CD14-positive monocyte (primary cell): ENCODE data around the gene MARCHF3. TPM values are rescaled to one million over a fixed set of nuclear protein-coding genes. Genes with fewer than 3 reads are reported as not detected.

Experiments used
- DNase-seq, 3 donors: peaks; one replicate each; pipeline ENCODE4 v3.0.0-alpha.2; 2011 to 2022
- H2AFZ ChIP-seq: 2 replicates; pipeline ENCODE4 v1.6.0; 2012; ENCODE audit warnings: mild to moderate bottlenecking, low read depth, low read length, inconsistent platforms; ENCODE audit not compliant: insufficient read depth, poor library complexity, severe bottlenecking
- H3K27ac ChIP-seq, 2 donors: 1 replicate in 1 of 2; 2 replicates in 1 of 2; pipeline ENCODE4 v1.5.1; 2012 to 2013; ENCODE audit warnings: low read length in 2 of 2, control low read depth in 1 of 2, inconsistent platforms in 1 of 2, low read depth in 1 of 2, mild to moderate bottlenecking in 1 of 2
- H3K27me3 ChIP-seq, 2 donors: one replicate each; pipeline versions ENCODE4 v1.6.0 to v1.6.1; 2011 to 2013; ENCODE audit warnings: low read length in 2 of 2; ENCODE audit not compliant: control insufficient read depth in 2 of 2, insufficient read depth in 2 of 2
- H3K36me3 ChIP-seq, 2 donors: replicated peaks in 1 of 2; 1 replicate in 1 of 2; 2 replicates in 1 of 2; pipeline versions ENCODE4 v1.5.1 to v1.6.1; 2012 to 2013; ENCODE audit warnings: low read length in 2 of 2, control low read depth in 1 of 2, inconsistent platforms in 1 of 2, mild to moderate bottlenecking in 1 of 2; ENCODE audit not compliant: insufficient read depth in 2 of 2, control insufficient read depth in 1 of 2
- H3K4me1 ChIP-seq, 2 donors: 1 replicate in 1 of 2; 2 replicates in 1 of 2; pipeline versions ENCODE4 v1.5.1 to v1.6.1; 2012 to 2013; ENCODE audit warnings: low read length in 2 of 2, control low read depth in 1 of 2, inconsistent platforms in 1 of 2, mild to moderate bottlenecking in 1 of 2, moderate library complexity in 1 of 2; ENCODE audit not compliant: insufficient read depth in 2 of 2, control insufficient read depth in 1 of 2
- H3K4me2 ChIP-seq: replicated peaks from 2 replicates; pipeline ENCODE3; 2012; ENCODE audit warnings: low read length, moderate library complexity, mild to moderate bottlenecking; ENCODE audit not compliant: poor library complexity, severe bottlenecking; ENCODE audit errors: extremely low read depth
- H3K4me3 ChIP-seq, 3 experiments: fragments of 200-600 bp in 1 of 3; sonication (generic) in 1 of 3; replicated peaks in 1 of 3; 1 replicate in 2 of 3; 2 replicates in 1 of 3; pipeline ENCODE4 v1.5.1; 2011 to 2013; ENCODE audit warnings: low read length in 3 of 3, mild to moderate bottlenecking in 3 of 3, control low read depth in 2 of 3, low read depth in 2 of 3, inconsistent platforms in 1 of 3, moderate library complexity in 1 of 3
- H3K79me2 ChIP-seq: 2 replicates; pipeline ENCODE4 v1.6.0; 2012; ENCODE audit warnings: mild to moderate bottlenecking, control low read depth, inconsistent platforms, low read length, moderate library complexity; ENCODE audit not compliant: insufficient read depth
- H3K9ac ChIP-seq: 2 replicates; pipeline ENCODE4 v1.6.0; 2017; ENCODE audit warnings: low read length, mild to moderate bottlenecking; ENCODE audit not compliant: insufficient read depth, poor library complexity, severe bottlenecking
- H3K9me3 ChIP-seq, 2 donors: replicated peaks in 1 of 2; 1 replicate in 1 of 2; 2 replicates in 1 of 2; pipeline versions ENCODE4 v1.5.1 to v1.6.1; 2012 to 2013; ENCODE audit warnings: low read length in 2 of 2, control low read depth in 1 of 2; ENCODE audit not compliant: control insufficient read depth in 1 of 2, insufficient read depth in 1 of 2
- H4K20me1 ChIP-seq: 2 replicates; pipeline ENCODE4 v1.6.0; 2012; ENCODE audit warnings: mild to moderate bottlenecking, low read length, control low read depth, moderate library complexity; ENCODE audit not compliant: insufficient read depth
- H3K27ac Mint-ChIP-seq, 7 donors: one replicate each; pipeline ENCODE4 v1.8.0; 2020; ENCODE audit warnings: mild to moderate bottlenecking in 7 of 7, mixed read lengths in 7 of 7, moderate library complexity in 6 of 7, inconsistent platforms in 2 of 7
- H3K27me3 Mint-ChIP-seq, 3 donors: one replicate each; pipeline ENCODE4 v1.8.0; 2021 to 2022; ENCODE audit warnings: low read depth in 3 of 3, mild to moderate bottlenecking in 3 of 3, mixed read lengths in 3 of 3, moderate library complexity in 3 of 3, inconsistent platforms in 1 of 3
- H3K36me3 Mint-ChIP-seq, 2 donors: one replicate each; pipeline ENCODE4 v1.8.0; 2020; ENCODE audit warnings: mixed read lengths in 2 of 2, inconsistent platforms in 1 of 2, mild to moderate bottlenecking in 1 of 2
- H3K4me1 Mint-ChIP-seq: one replicate; pipeline ENCODE4 v1.8.0; 2020; ENCODE audit warnings: mild to moderate bottlenecking, mixed read lengths
- H3K4me3 Mint-ChIP-seq, 2 donors: one replicate each; pipeline ENCODE4 v1.8.0; 2020; ENCODE audit warnings: mild to moderate bottlenecking in 2 of 2, mixed read lengths in 2 of 2, moderate library complexity in 1 of 2
- H3K9me3 Mint-ChIP-seq, 7 donors: one replicate each; pipeline ENCODE4 v1.8.0; 2020 to 2022; ENCODE audit warnings: mixed read lengths in 7 of 7, mild to moderate bottlenecking in 6 of 7, moderate library complexity in 6 of 7, inconsistent platforms in 2 of 7
- WGBS: methylation state at CpG from one replicate; pipeline ENCODE4 v1.1.5; 2013; ENCODE audit warnings: missing lambda C conversion rate; ENCODE audit not compliant: insufficient coverage; 5-methylcytosine and 5-hydroxymethylcytosine counted together
- intact Hi-C, 2 donors: fragments of 100-400 bp; cut with micrococcal nuclease; formaldehyde crosslinking; loops; one replicate each; pipeline versions ENCODE4 v1.15.0 to v1.15.1; 2023
- polyA plus RNA-seq, 3 donors: library from polyadenylated mRNA; depleted of rRNA in 1 of 3; unstranded in 2 of 3; stranded (reverse) in 1 of 3; fragments of 300-500 nt in 2 of 3; fragments of >200 nt in 1 of 3; fragmentation: Illumina TruSeq in 2 of 3; gene quantifications; 1 replicate in 2 of 3; 2 replicates in 1 of 3; pipeline ENCODE4 v1.2.3, GENCODE V29; 2012 to 2021
- TF ChIP-seq, protein P1 (sequence below): fragments of 200-600 bp; IDR thresholded peaks from one replicate; pipeline ENCODE4 v1.8.0; 2022; ENCODE audit warnings: antibody characterized with exemption, mild to moderate bottlenecking

The MARCHF3 gene
- polyA plus RNA-seq, 3 donors: 0.88 to 1.6 (median 0.96) TPM

GRCh38 chr5:126847456-126847820 lies 182.9 kb downstream of the MARCHF3 start:
- H3K4me2 ChIP-seq: no peak overlapping the region
- H3K27me3 Mint-ChIP-seq: peaks cover 0 to under 1% (median 0%) of the 10 kb centered on the region in 3 donors
- intact Hi-C loops: no loop called here
- H3K9me3 ChIP-seq: no peaks in the 10 kb centered on the region
- no peaks in the 10 kb centered on the region for H3K27me3 ChIP-seq
- H3K4me1 Mint-ChIP-seq: peaks cover 36% of the 10 kb centered on the region
- H3K4me3 ChIP-seq: no peak overlapping the region
- H3K79me2 ChIP-seq: no peaks in the 10 kb centered on the region
- no CpG with 5 or more reads among the region's 4 CpGs for WGBS
- H3K4me3 Mint-ChIP-seq: no peak overlapping the region
- peak overlapping the region in 1 of 7 donors; percentile 5 for H3K27ac Mint-ChIP-seq
- DNase-seq: no peak
- peaks cover 6 to 9% of the 10 kb centered on the region in 2 donors for H3K4me1 ChIP-seq
- H4K20me1 ChIP-seq: no peaks in the 10 kb centered on the region
- TF ChIP-seq, protein P1, sequence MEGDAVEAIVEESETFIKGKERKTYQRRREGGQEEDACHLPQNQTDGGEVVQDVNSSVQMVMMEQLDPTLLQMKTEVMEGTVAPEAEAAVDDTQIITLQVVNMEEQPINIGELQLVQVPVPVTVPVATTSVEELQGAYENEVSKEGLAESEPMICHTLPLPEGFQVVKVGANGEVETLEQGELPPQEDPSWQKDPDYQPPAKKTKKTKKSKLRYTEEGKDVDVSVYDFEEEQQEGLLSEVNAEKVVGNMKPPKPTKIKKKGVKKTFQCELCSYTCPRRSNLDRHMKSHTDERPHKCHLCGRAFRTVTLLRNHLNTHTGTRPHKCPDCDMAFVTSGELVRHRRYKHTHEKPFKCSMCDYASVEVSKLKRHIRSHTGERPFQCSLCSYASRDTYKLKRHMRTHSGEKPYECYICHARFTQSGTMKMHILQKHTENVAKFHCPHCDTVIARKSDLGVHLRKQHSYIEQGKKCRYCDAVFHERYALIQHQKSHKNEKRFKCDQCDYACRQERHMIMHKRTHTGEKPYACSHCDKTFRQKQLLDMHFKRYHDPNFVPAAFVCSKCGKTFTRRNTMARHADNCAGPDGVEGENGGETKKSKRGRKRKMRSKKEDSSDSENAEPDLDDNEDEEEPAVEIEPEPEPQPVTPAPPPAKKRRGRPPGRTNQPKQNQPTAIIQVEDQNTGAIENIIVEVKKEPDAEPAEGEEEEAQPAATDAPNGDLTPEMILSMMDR: no peak
- H2AFZ ChIP-seq: no peak overlapping the region
- no peaks in the 10 kb centered on the region for H3K36me3 ChIP-seq
- H3K9ac ChIP-seq: no peak overlapping the region
- H3K27ac ChIP-seq: no peak overlapping the region
- H3K9me3 Mint-ChIP-seq: peaks cover 0 to 1% (median 0%) of the 10 kb centered on the region in 7 donors
- H3K36me3 Mint-ChIP-seq: peaks cover 6 to 26% of the 10 kb centered on the region in 2 donors

DNA sequence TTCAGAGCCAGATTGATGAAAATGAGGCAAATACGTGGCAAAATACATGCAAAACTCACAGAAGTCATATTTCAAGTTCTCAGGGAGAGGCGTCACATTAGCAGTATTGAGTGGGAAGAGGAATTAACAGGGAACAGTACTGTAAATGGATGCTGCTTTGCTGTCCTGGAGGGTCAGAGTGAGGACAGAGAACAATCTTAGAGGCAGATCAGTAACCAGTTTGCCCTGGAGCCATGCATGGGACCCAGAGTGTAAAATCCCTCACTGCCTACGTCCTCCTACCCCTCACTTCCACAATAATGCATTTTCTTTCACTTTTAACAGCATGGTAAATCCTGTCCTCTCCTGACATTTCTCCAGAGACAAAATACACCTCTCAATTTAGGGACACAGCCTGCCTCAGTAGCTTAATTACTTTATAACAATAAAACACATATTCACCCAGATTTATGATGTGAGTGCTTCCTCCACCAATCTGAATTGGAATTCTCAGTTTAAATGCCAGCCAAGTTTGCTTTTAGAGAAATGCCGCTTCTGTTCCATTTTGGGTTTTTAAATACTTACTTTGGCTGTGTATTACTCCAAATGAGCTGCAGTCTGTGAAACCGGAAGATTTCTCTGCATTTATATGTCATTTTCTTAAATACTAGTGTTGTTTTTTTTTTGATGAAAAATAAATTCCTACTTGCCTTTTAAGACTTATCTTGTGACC lies 183.5 kb downstream of the MARCHF3 start:
- Histone ChIP-seq H3K9ac (no peak overlapping the region), H3K9me3 (no peaks in the 10 kb centered on the region), H3K4me2 (no peak overlapping the region), H3K27me3 (no peaks in the 10 kb centered on the region), H4K20me1 (no peaks in the 10 kb centered on the region), H2AFZ (no peak overlapping the region), H3K79me2 (no peaks in the 10 kb centered on the region), H3K4me1 (peaks cover 6 to 9% of the 10 kb centered on the region in 2 donors), H3K36me3 (no peaks in the 10 kb centered on the region), H3K4me3 (no peak overlapping the region), H3K27ac (no peak overlapping the region)
- H3K4me1 Mint-ChIP-seq: peaks cover 36% of the 10 kb centered on the region
- peak overlapping the region in 3 of 7 donors; percentile 21 to 36 (median 27) for H3K27ac Mint-ChIP-seq
- intact Hi-C loops: no loop called here
- no peak for DNase-seq
- TF ChIP-seq, protein P1: no peak
- peaks cover 0 to 2% (median 0%) of the 10 kb centered on the region in 7 donors for H3K9me3 Mint-ChIP-seq
- peaks cover 6 to 23% of the 10 kb centered on the region in 2 donors for H3K36me3 Mint-ChIP-seq
- H3K27me3 Mint-ChIP-seq: no peaks in the 10 kb centered on the region
- 94% methylated on average over 2 of the region's 5 CpGs for WGBS
- no peak overlapping the region for H3K4me3 Mint-ChIP-seq
